HG03342 (cell line): Measurements from ENCODE around the gene ZNF22.
"Not testable (repeated sequence)": the region's sequence is repeated elsewhere in the genome, so short reads cannot be mapped to it uniquely, and the experiment has no call there.

Experiments
- ATAC-seq: cut with Tn5 transposase; IDR thresholded peaks from one replicate; pipeline ENCODE4 v1.9.1; 2021; ENCODE audit warnings: mild to moderate bottlenecking, moderate library complexity; ENCODE audit not compliant: unreplicated experiment

The ZNF22 gene

GRCh38 chr10:45006276-45007030, 5.7 kb downstream of the ZNF22 start:
- ATAC-seq = no peak

GRCh38 chr10:45008524-45009161, 7.9 kb downstream of the ZNF22 start:
- peak; percentile 85 for ATAC-seq

- ATAC-seq = not testable (repeated sequence)
Observed at GRCh38 chr10:45014557-45014956, 13.8 kb downstream of the ZNF22 start.

- ATAC-seq = no peak
Observed at GRCh38 chr10:45015590-45015989, 14.9 kb downstream of the ZNF22 start.

GRCh38 chr10:45023426-45023825, 22.7 kb downstream of the ZNF22 start:
- no peak for ATAC-seq

GRCh38 chr10:45034301-45034700, 33.6 kb downstream of the ZNF22 start:
- no peak for ATAC-seq

GRCh38 chr10:45035673-45036072, 35.0 kb downstream of the ZNF22 start:
- no peak for ATAC-seq

GRCh38 chr10:45040921-45041542, 40.3 kb downstream of the ZNF22 start:
- ATAC-seq = no peak

GRCh38 chr10:45044290-45044689, 43.6 kb downstream of the ZNF22 start:
- ATAC-seq = no peak

GRCh38 chr10:45050551-45051235, 50.0 kb downstream of the ZNF22 start:
- no peak for ATAC-seq

GRCh38 chr10:45052700-45053099, 52.0 kb downstream of the ZNF22 start:
- ATAC-seq = no peak

GRCh38 chr10:45053569-45054100, 52.9 kb downstream of the ZNF22 start:
- no peak for ATAC-seq
